ENCODE measurements around the gene CD209. TPM values are rescaled to one million over a fixed set of nuclear protein-coding genes. Genes with fewer than 3 reads are reported as not detected.

The CD209 gene
- total and polyA plus RNA-seq, 2 donors = 5.3 to 6.2 TPM

Other genes with a start within 250 kb of the CD209 start
- 19.0 TPM for gene ZNF358, start 231.4 kb downstream of the CD209 start, total RNA-seq
- gene ZNF358, start 231.4 kb downstream of the CD209 start, polyA plus RNA-seq = 115 TPM
- gene MCOLN1, start 224.9 kb downstream of the CD209 start, total RNA-seq = 6.9 TPM
- 35.5 TPM for gene MCOLN1, start 224.9 kb downstream of the CD209 start, polyA plus RNA-seq
- 25.2 TPM for gene PNPLA6, start 211.8 kb downstream of the CD209 start, total RNA-seq
- 54.1 TPM for gene PNPLA6, start 211.8 kb downstream of the CD209 start, polyA plus RNA-seq
- gene CAMSAP3, start 151.7 kb downstream of the CD209 start, total RNA-seq = 0.90 TPM
- gene CAMSAP3, start 151.7 kb downstream of the CD209 start, polyA plus RNA-seq = 2.0 TPM
- 18.1 TPM for gene XAB2, start 118.0 kb downstream of the CD209 start, total RNA-seq
- gene XAB2, start 118.0 kb downstream of the CD209 start, polyA plus RNA-seq = 47.7 TPM
- gene PET100, start 117.7 kb downstream of the CD209 start, total RNA-seq = 17.5 TPM
- 61.8 TPM for gene PET100, start 117.7 kb downstream of the CD209 start, polyA plus RNA-seq
- not detected for gene PCP2, start 113.8 kb downstream of the CD209 start, total RNA-seq
- 0.19 TPM for gene PCP2, start 113.8 kb downstream of the CD209 start, polyA plus RNA-seq
- 9.9 TPM for gene STXBP2, start 110.4 kb downstream of the CD209 start, total RNA-seq
- gene STXBP2, start 110.4 kb downstream of the CD209 start, polyA plus RNA-seq = 25.3 TPM
- 2.3 TPM for gene RETN, start 78.5 kb downstream of the CD209 start, total RNA-seq
- 17.8 TPM for gene RETN, start 78.5 kb downstream of the CD209 start, polyA plus RNA-seq
- 0.26 TPM for gene MCEMP1, start 70.4 kb downstream of the CD209 start, total RNA-seq
- gene MCEMP1, start 70.4 kb downstream of the CD209 start, polyA plus RNA-seq = 1.1 TPM
- gene TRAPPC5, start 66.7 kb downstream of the CD209 start, total RNA-seq = 21.6 TPM
- gene TRAPPC5, start 66.7 kb downstream of the CD209 start, polyA plus RNA-seq = 112 TPM
- 0.21 TPM for gene FCER2, start 45.4 kb downstream of the CD209 start, total RNA-seq
- 0.90 TPM for gene FCER2, start 45.4 kb downstream of the CD209 start, polyA plus RNA-seq
- gene CLEC4G, start 15.4 kb downstream of the CD209 start, total RNA-seq = 0.48 TPM
- gene CLEC4G, start 15.4 kb downstream of the CD209 start, polyA plus RNA-seq = 1.1 TPM
- not detected for gene CLEC4M, start 15.7 kb upstream of the CD209 start, total RNA-seq
- gene CLEC4M, start 15.7 kb upstream of the CD209 start, polyA plus RNA-seq = not detected
- gene EVI5L, start 82.7 kb upstream of the CD209 start, total RNA-seq = 7.8 TPM
- 21.1 TPM for gene EVI5L, start 82.7 kb upstream of the CD209 start, polyA plus RNA-seq
- 0.11 TPM for gene PRR36, start 126.9 kb upstream of the CD209 start, total RNA-seq
- 0.10 TPM for gene PRR36, start 126.9 kb upstream of the CD209 start, polyA plus RNA-seq
- gene LRRC8E, start 141.0 kb upstream of the CD209 start, total RNA-seq = 1.3 TPM
- 1.1 TPM for gene LRRC8E, start 141.0 kb upstream of the CD209 start, polyA plus RNA-seq
- gene MAP2K7, start 156.3 kb upstream of the CD209 start, total RNA-seq = 9.8 TPM
- gene MAP2K7, start 156.3 kb upstream of the CD209 start, polyA plus RNA-seq = 31.0 TPM
- gene TGFBR3L, start 167.3 kb upstream of the CD209 start, total RNA-seq = not detected
- gene TGFBR3L, start 167.3 kb upstream of the CD209 start, polyA plus RNA-seq = 2.6 TPM
- 6.8 TPM for gene SNAPC2, start 172.8 kb upstream of the CD209 start, total RNA-seq
- 55.6 TPM for gene SNAPC2, start 172.8 kb upstream of the CD209 start, polyA plus RNA-seq
- gene CTXN1, start 178.6 kb upstream of the CD209 start, total RNA-seq = 0.63 TPM
- 22.1 TPM for gene CTXN1, start 178.6 kb upstream of the CD209 start, polyA plus RNA-seq
- 31.2 TPM for gene TIMM44, start 196.1 kb upstream of the CD209 start, total RNA-seq
- gene TIMM44, start 196.1 kb upstream of the CD209 start, polyA plus RNA-seq = 60.2 TPM

Measured in urinary bladder (tissue), 2 donors.